HEK293 (cell line): ENCODE measurements around the gene CLNK.

ENCODE experiments used
- CTCF ChIA-PET: fragments of 350-600 bp; formaldehyde crosslinking; extraction: SDS; loops from one replicate; lab custom pipeline; 2021; ENCODE audit warnings: antibody characterized with exemption; lab: Yijun Ruan, JAX
- POLR2A ChIA-PET: fragments of 300-600 bp; formaldehyde crosslinking; extraction: SDS; loops from one replicate; lab custom pipeline; 2020; ENCODE audit warnings: antibody characterized with exemption, inconsistent platforms; lab: Yijun Ruan, JAX
- H3K27ac ChIP-seq: fragments of 200-500 bp; sonication (Bioruptor generic); 2 replicates; pipeline ENCODE4 v1.5.1; 2014; ENCODE audit warnings: low read depth, low read length, control low read depth, inconsistent platforms; ENCODE audit errors: extremely low read depth
- H3K36me3 ChIP-seq, 2 experiments: fragments of 200-500 bp in 1 of 2; sonication (Bioruptor generic) in 1 of 2; 1 replicate in 1 of 2; 2 replicates in 1 of 2; pipeline ENCODE4 v1.5.1; 2014 to 2017; ENCODE audit warnings: inconsistent platforms in 2 of 2, low read length in 2 of 2; ENCODE audit not compliant: control insufficient read depth in 2 of 2, insufficient read depth in 1 of 2
- H3K4me1 ChIP-seq: fragments of 200-500 bp; sonication (Bioruptor generic); 2 replicates; pipeline ENCODE4 v1.5.1; 2014; ENCODE audit warnings: mild to moderate bottlenecking, low read length, inconsistent platforms; ENCODE audit not compliant: control insufficient read depth, insufficient read depth
- H3K4me3 ChIP-seq: 2 replicates; pipeline ENCODE4 v1.5.1; 2011; ENCODE audit warnings: low read depth, mild to moderate bottlenecking, control low read depth, low read length, moderate library complexity
- H3K9me3 ChIP-seq: fragments of 200-500 bp; sonication (Bioruptor generic); 2 replicates; pipeline ENCODE4 v1.5.1; 2014; ENCODE audit warnings: low read depth, low read length, inconsistent platforms; ENCODE audit not compliant: control insufficient read depth, insufficient read depth
- HOXD13 ChIP-seq: sonication (generic); formaldehyde crosslinking; IDR thresholded peaks from 2 replicates; pipeline ENCODE4 v1.8.0; 2022; ENCODE audit warnings: missing genetic modification reagents, borderline replicate concordance
- SETDB1 ChIP-seq: IDR thresholded peaks from one replicate; pipeline ENCODE4 v1.6.1; 2017; ENCODE audit warnings: mild to moderate bottlenecking, low read length, moderate library complexity, mixed read lengths; ENCODE audit not compliant: insufficient read length
- YY1 ChIP-seq: fragments of 450-650 bp; formaldehyde crosslinking; IDR thresholded peaks from 2 replicates; pipeline ENCODE4 v1.5.1; 2018; ENCODE audit warnings: missing biosample characterization, missing genetic modification characterization
- ZBTB8A ChIP-seq: fragments of 450-650 bp; formaldehyde crosslinking; IDR thresholded peaks from 2 replicates; pipeline ENCODE4 v1.5.1; 2016; ENCODE audit warnings: missing biosample characterization, missing genetic modification characterization
- ZFP37 ChIP-seq: fragments of 450-650 bp; formaldehyde crosslinking; IDR thresholded peaks from 2 replicates; pipeline ENCODE4 v1.5.1; 2016; ENCODE audit warnings: missing biosample characterization, missing genetic modification characterization
- ZNF132 ChIP-seq: fragments of 450-650 bp; formaldehyde crosslinking; IDR thresholded peaks from 2 replicates; pipeline ENCODE4 v1.5.1; 2017; ENCODE audit warnings: missing biosample characterization, missing genetic modification characterization, borderline replicate concordance
- ZNF274 ChIP-seq, 2 experiments: fragments of 200-500 bp in 1 of 2; fragments of 450-650 bp in 1 of 2; sonication (Bioruptor generic) in 1 of 2; formaldehyde crosslinking in 1 of 2; IDR thresholded peaks; 2 replicates each; pipeline versions ENCODE4 v1.5.1 to v1.6.1; 2014 to 2016; ENCODE audit warnings: borderline replicate concordance in 1 of 2, inconsistent platforms in 1 of 2, low read length in 1 of 2, missing biosample characterization in 1 of 2, missing genetic modification characterization in 1 of 2
- ZNF423 ChIP-seq: fragments of 450-650 bp; formaldehyde crosslinking; IDR thresholded peaks from 2 replicates; pipeline ENCODE4 v1.5.1; 2016; ENCODE audit warnings: missing biosample characterization, missing genetic modification characterization
- ZNF600 ChIP-seq: fragments of 450-650 bp; formaldehyde crosslinking; IDR thresholded peaks from 2 replicates; pipeline ENCODE4 v1.5.1; 2016; ENCODE audit warnings: missing biosample characterization, missing genetic modification characterization
- ZNF664 ChIP-seq: fragments of 450-650 bp; formaldehyde crosslinking; IDR thresholded peaks from 2 replicates; pipeline ENCODE4 v1.5.1; 2016; ENCODE audit warnings: missing biosample characterization, missing genetic modification characterization
- ZNF747 ChIP-seq: fragments of 450-650 bp; formaldehyde crosslinking; IDR thresholded peaks from 2 replicates; pipeline ENCODE4 v1.5.1; 2016; ENCODE audit warnings: missing biosample characterization, missing genetic modification characterization
- ZNF792 ChIP-seq: fragments of 450-650 bp; formaldehyde crosslinking; IDR thresholded peaks from 2 replicates; pipeline ENCODE4 v1.5.1; 2016; ENCODE audit warnings: missing biosample characterization, missing genetic modification characterization
- ZXDB ChIP-seq: fragments of 450-650 bp; formaldehyde crosslinking; IDR thresholded peaks from 2 replicates; pipeline ENCODE4 v1.5.1; 2016; ENCODE audit warnings: missing biosample characterization, missing genetic modification characterization
- TF ChIP-seq, protein P1 (sequence below): fragments of 450-650 bp; formaldehyde crosslinking; IDR thresholded peaks from 2 replicates; pipeline ENCODE4 v1.5.1; 2017; ENCODE audit warnings: missing biosample characterization, missing genetic modification characterization
- TF ChIP-seq, protein P2 (sequence below): fragments of 450-650 bp; IDR thresholded peaks from 2 replicates; pipeline ENCODE4 v1.5.1; 2018; ENCODE audit warnings: missing biosample characterization, missing genetic modification characterization
- TF ChIP-seq, protein P3 (sequence below): fragments of 450-650 bp; formaldehyde crosslinking; IDR thresholded peaks from 2 replicates; pipeline ENCODE4 v1.5.1; 2016; ENCODE audit warnings: missing biosample characterization, missing genetic modification characterization
- TF ChIP-seq, protein P4 (sequence below): fragments of 450-650 bp; formaldehyde crosslinking; IDR thresholded peaks from 2 replicates; pipeline ENCODE4 v1.5.1; 2016; ENCODE audit warnings: missing biosample characterization, missing genetic modification characterization, borderline replicate concordance

Gene CLNK

DNA sequence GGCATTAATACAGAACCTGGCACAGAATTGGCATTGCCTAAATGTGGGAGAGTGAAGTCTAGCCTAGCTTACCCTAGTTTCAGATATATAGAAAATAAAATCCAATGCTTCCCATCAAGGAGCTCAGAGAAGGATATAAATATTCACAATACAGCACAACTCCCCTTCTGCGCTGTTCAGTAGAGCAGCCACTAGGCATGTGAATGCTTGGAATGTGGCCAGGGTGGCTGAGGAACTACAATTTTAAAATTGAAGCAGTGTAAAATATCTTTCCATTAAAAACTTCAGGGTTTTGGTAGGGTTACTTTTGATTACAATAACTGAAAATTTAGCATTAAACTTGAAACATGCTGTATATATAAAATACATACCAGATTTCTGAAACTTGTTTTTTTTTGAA is 246.8 kb downstream of the CLNK start:
- peaks cover 0 to 4% of the 10 kb centered on the region in 2 experiments; a peak in 1 of 3 replicates for H3K36me3 ChIP-seq
- CTCF ChIA-PET, result no interaction called here
- POLR2A ChIA-PET, result no interaction called here

More for the DNA sequence above, 246.8 kb downstream of the CLNK start:
- Histone ChIP-seq H3K4me3 (no peak overlapping the region), H3K4me1 (no peaks in the 10 kb centered on the region), H3K27ac (no peak overlapping the region), H3K9me3 (no peaks in the 10 kb centered on the region)
- TF ChIP-seq, protein P1, sequence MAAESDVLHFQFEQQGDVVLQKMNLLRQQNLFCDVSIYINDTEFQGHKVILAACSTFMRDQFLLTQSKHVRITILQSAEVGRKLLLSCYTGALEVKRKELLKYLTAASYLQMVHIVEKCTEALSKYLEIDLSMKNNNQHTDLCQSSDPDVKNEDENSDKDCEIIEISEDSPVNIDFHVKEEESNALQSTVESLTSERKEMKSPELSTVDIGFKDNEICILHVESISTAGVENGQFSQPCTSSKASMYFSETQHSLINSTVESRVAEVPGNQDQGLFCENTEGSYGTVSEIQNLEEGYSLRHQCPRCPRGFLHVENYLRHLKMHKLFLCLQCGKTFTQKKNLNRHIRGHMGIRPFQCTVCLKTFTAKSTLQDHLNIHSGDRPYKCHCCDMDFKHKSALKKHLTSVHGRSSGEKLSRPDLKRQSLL, result no peak
- no peak for TF ChIP-seq ZFP37 (tag by site-specific recombination)
- TF ChIP-seq ZNF600 (tag by site-specific recombination), result no peak
- TF ChIP-seq ZXDB (tag by site-specific recombination), result no peak
- TF ChIP-seq YY1 (tag by site-specific recombination), result no peak
- TF ChIP-seq SETDB1, result no peak
- TF ChIP-seq ZNF423 (tag by site-specific recombination), result no peak
- TF ChIP-seq, protein P2, sequence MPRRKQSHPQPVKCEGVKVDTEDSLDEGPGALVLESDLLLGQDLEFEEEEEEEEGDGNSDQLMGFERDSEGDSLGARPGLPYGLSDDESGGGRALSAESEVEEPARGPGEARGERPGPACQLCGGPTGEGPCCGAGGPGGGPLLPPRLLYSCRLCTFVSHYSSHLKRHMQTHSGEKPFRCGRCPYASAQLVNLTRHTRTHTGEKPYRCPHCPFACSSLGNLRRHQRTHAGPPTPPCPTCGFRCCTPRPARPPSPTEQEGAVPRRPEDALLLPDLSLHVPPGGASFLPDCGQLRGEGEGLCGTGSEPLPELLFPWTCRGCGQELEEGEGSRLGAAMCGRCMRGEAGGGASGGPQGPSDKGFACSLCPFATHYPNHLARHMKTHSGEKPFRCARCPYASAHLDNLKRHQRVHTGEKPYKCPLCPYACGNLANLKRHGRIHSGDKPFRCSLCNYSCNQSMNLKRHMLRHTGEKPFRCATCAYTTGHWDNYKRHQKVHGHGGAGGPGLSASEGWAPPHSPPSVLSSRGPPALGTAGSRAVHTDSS (tag by site-specific recombination), result no peak
- TF ChIP-seq, protein P3, sequence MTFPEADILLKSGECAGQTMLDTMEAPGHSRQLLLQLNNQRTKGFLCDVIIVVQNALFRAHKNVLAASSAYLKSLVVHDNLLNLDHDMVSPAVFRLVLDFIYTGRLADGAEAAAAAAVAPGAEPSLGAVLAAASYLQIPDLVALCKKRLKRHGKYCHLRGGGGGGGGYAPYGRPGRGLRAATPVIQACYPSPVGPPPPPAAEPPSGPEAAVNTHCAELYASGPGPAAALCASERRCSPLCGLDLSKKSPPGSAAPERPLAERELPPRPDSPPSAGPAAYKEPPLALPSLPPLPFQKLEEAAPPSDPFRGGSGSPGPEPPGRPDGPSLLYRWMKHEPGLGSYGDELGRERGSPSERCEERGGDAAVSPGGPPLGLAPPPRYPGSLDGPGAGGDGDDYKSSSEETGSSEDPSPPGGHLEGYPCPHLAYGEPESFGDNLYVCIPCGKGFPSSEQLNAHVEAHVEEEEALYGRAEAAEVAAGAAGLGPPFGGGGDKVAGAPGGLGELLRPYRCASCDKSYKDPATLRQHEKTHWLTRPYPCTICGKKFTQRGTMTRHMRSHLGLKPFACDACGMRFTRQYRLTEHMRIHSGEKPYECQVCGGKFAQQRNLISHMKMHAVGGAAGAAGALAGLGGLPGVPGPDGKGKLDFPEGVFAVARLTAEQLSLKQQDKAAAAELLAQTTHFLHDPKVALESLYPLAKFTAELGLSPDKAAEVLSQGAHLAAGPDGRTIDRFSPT (tag by site-specific recombination), result no peak
- no peak for TF ChIP-seq ZNF132 (tag by site-specific recombination)
- no peak for TF ChIP-seq ZNF664 (tag by site-specific recombination)
- no peak for TF ChIP-seq ZBTB8A (tag by site-specific recombination)
- no peak for TF ChIP-seq ZNF274 (IDR thresholded peaks at IDR 0.05; ENCODE audit: low read length)
- no peak for TF ChIP-seq ZNF274 (tag by site-specific recombination; IDR thresholded peaks at IDR 0.05; ENCODE audit: borderline replicate concordance)
- TF ChIP-seq HOXD13 (CRISPR knock-in tag), result no peak
- no peak for TF ChIP-seq ZNF792 (tag by site-specific recombination)
- no peak for TF ChIP-seq ZNF747 (tag by site-specific recombination)
- TF ChIP-seq, protein P4, sequence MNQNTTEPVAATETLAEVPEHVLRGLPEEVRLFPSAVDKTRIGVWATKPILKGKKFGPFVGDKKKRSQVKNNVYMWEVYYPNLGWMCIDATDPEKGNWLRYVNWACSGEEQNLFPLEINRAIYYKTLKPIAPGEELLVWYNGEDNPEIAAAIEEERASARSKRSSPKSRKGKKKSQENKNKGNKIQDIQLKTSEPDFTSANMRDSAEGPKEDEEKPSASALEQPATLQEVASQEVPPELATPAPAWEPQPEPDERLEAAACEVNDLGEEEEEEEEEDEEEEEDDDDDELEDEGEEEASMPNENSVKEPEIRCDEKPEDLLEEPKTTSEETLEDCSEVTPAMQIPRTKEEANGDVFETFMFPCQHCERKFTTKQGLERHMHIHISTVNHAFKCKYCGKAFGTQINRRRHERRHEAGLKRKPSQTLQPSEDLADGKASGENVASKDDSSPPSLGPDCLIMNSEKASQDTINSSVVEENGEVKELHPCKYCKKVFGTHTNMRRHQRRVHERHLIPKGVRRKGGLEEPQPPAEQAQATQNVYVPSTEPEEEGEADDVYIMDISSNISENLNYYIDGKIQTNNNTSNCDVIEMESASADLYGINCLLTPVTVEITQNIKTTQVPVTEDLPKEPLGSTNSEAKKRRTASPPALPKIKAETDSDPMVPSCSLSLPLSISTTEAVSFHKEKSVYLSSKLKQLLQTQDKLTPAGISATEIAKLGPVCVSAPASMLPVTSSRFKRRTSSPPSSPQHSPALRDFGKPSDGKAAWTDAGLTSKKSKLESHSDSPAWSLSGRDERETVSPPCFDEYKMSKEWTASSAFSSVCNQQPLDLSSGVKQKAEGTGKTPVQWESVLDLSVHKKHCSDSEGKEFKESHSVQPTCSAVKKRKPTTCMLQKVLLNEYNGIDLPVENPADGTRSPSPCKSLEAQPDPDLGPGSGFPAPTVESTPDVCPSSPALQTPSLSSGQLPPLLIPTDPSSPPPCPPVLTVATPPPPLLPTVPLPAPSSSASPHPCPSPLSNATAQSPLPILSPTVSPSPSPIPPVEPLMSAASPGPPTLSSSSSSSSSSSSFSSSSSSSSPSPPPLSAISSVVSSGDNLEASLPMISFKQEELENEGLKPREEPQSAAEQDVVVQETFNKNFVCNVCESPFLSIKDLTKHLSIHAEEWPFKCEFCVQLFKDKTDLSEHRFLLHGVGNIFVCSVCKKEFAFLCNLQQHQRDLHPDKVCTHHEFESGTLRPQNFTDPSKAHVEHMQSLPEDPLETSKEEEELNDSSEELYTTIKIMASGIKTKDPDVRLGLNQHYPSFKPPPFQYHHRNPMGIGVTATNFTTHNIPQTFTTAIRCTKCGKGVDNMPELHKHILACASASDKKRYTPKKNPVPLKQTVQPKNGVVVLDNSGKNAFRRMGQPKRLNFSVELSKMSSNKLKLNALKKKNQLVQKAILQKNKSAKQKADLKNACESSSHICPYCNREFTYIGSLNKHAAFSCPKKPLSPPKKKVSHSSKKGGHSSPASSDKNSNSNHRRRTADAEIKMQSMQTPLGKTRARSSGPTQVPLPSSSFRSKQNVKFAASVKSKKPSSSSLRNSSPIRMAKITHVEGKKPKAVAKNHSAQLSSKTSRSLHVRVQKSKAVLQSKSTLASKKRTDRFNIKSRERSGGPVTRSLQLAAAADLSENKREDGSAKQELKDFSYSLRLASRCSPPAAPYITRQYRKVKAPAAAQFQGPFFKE (tag by site-specific recombination), result no peak
